GM12801 (cell line): ENCODE measurements around the gene SPOCK1.

Experiments used
- TF ChIP-seq, protein P1 (sequence below): IDR thresholded peaks from one replicate; pipeline ENCODE4 v1.5.1; 2011; ENCODE audit warnings: control low read depth; ENCODE audit not compliant: insufficient read length; ENCODE audit errors: extremely low read depth

SPOCK1 gene

DNA sequence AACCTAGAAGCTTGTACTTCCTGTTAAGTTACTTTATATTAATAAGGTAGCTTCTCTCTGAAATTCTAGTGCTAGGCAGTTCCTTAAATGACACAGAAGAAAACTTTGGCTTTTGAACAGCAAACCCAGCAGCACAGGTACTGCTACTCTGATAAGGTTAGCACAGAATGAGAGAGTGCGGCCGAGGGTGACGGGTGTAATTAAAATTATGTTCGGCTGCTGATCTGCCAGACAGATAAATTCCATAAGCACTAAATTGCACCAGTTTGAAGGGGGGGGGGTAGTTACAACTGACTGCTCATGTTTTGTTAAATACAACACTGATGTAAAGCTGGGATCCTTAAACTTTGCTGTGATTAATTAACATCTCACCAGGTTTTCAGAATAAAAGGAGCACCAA is 475.1 kb downstream of the SPOCK1 start:
- TF ChIP-seq, protein P1, sequence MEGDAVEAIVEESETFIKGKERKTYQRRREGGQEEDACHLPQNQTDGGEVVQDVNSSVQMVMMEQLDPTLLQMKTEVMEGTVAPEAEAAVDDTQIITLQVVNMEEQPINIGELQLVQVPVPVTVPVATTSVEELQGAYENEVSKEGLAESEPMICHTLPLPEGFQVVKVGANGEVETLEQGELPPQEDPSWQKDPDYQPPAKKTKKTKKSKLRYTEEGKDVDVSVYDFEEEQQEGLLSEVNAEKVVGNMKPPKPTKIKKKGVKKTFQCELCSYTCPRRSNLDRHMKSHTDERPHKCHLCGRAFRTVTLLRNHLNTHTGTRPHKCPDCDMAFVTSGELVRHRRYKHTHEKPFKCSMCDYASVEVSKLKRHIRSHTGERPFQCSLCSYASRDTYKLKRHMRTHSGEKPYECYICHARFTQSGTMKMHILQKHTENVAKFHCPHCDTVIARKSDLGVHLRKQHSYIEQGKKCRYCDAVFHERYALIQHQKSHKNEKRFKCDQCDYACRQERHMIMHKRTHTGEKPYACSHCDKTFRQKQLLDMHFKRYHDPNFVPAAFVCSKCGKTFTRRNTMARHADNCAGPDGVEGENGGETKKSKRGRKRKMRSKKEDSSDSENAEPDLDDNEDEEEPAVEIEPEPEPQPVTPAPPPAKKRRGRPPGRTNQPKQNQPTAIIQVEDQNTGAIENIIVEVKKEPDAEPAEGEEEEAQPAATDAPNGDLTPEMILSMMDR = no peak

DNA sequence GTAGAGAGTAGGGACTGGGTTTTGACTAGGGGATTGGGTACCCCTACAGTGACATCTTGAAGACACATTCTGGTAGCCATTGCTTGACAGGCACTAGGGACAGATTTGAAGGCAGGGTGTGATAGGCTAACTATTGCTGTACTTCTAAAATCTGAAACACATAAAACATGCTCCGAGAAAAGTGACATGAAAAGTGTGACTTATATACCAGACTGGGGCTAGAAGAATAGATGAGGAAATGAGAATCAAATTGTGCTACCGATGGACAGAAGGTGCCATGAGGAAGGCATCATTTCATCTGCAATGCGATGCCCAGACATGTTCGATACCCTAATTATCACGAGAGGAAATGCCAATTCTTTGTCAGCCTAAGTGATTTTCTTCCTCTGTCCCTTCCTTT is 475.8 kb downstream of the SPOCK1 start:
- TF ChIP-seq, protein P1 = no peak

GRCh38 chr5:137022725-137023124 is 476.4 kb downstream of the SPOCK1 start:
- TF ChIP-seq, protein P1 = no peak

- TF ChIP-seq, protein P1 = no peak
Measured at GRCh38 chr5:137022043-137022442, 477.1 kb downstream of the SPOCK1 start.

- TF ChIP-seq, protein P1 = no peak
Measured at GRCh38 chr5:137019229-137019628, 479.9 kb downstream of the SPOCK1 start.

GRCh38 chr5:137016783-137017324 is 482.3 kb downstream of the SPOCK1 start:
- TF ChIP-seq, protein P1 = no peak

GRCh38 chr5:137015540-137016116 is 483.5 kb downstream of the SPOCK1 start:
- TF ChIP-seq, protein P1 = no peak
